ENCODE results near the gene SUSD4.

DNA sequence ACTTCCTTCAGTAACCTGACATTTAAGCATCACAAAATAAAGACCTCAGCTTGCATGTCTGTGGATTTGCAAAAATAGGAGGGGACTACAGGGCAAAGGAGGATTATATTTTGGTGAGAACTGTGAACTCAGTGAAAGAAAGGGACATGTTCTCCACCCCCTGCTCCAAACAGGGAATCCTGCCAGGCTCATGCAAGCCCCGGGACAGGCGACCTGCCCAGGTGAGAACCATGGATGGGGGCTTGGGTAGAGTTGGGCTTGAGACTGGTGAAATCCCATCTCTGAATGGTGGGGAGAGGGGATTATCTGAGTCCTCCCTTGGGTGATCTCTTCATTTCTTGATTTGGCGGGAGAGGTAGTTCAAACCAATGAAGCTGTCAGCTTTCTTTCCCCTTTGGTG, 110.1 kb downstream of the SUSD4 start:
- no peak for TF ChIP-seq CTCF (IDR thresholded peaks at IDR 0.05)
- no peak for TF ChIP-seq POLR2A (IDR thresholded peaks at IDR 0.05)

Data from right lobe of liver (tissue), 4 donors.